K562 (cell line): Measurements from ENCODE around the gene TBR1. TPM values are rescaled to one million over a fixed set of nuclear protein-coding genes. Genes with fewer than 3 reads are reported as not detected.

ENCODE experiments used
- ATF4 ChIP-seq: fragments of 450-650 bp; formaldehyde crosslinking; IDR thresholded peaks from 2 replicates; pipeline ENCODE4 v1.4.0; 2022; ENCODE audit warnings: mild to moderate bottlenecking, moderate library complexity
- ATF7 ChIP-seq: fragments of 450-650 bp; IDR thresholded peaks from 2 replicates; pipeline ENCODE4 v1.7.1; 2014; ENCODE audit warnings: mild to moderate bottlenecking, moderate library complexity
- CBX2 ChIP-seq: fragments of 200-600 bp; sonication (generic); IDR thresholded peaks from one replicate; pipeline ENCODE4 v1.6.1; 2012; ENCODE audit warnings: mild to moderate bottlenecking, low read length, inconsistent platforms; ENCODE audit not compliant: insufficient read depth, poor library complexity, severe bottlenecking
- CEBPG ChIP-seq, 3 experiments: fragments of 200-800 bp in 1 of 3; sonication (Bioruptor generic) in 1 of 3; sonication (generic) in 1 of 3; formaldehyde crosslinking in 1 of 3; IDR thresholded peaks in 2 of 3; conservative IDR thresholded peaks in 1 of 3; 2 replicates each; pipeline versions ENCODE4 v1.6.1 to v1.8.0; 2016 to 2022; ENCODE audit warnings: missing compliant biosample characterization in 2 of 3, missing genetic modification characterization in 2 of 3, mild to moderate bottlenecking in 1 of 3, missing genetic modification reagents in 1 of 3
- CHD2 ChIP-seq: IDR thresholded peaks from 2 replicates; pipeline ENCODE4 v1.6.1; 2011; ENCODE audit warnings: low read depth, low read length
- EP300 ChIP-seq: IDR thresholded peaks from 2 replicates; pipeline ENCODE4 v1.6.1; 2012; ENCODE audit warnings: low read length, improper control_type of control experiment
- ESRRB ChIP-seq: fragments of 250-450 bp; sonication (Bioruptor Pico); IDR thresholded peaks from 2 replicates; pipeline ENCODE4 v1.5.0; 2020; ENCODE audit warnings: mild to moderate bottlenecking, moderate library complexity, borderline replicate concordance
- HDGF ChIP-seq: fragments of 450-650 bp; IDR thresholded peaks from 2 replicates; pipeline ENCODE4 v1.6.1; 2016
- MTA2 ChIP-seq: fragments of 450-650 bp; IDR thresholded peaks from 2 replicates; pipeline ENCODE4 v1.6.1; 2016; ENCODE audit warnings: low read depth
- NCOA1 ChIP-seq: fragments of 450-650 bp; IDR thresholded peaks from 2 replicates; pipeline ENCODE4 v1.6.1; 2016; ENCODE audit warnings: low read depth
- PML ChIP-seq: IDR thresholded peaks from 2 replicates; pipeline ENCODE4 v1.6.1; 2012; ENCODE audit warnings: low read length, inconsistent platforms
- RFX7 ChIP-seq: fragments of 250-450 bp; sonication (Bioruptor Pico); IDR thresholded peaks from 2 replicates; pipeline ENCODE4 v1.5.1; 2021; ENCODE audit warnings: mild to moderate bottlenecking
- SMAD3 ChIP-seq: fragments of 450-650 bp; formaldehyde crosslinking; conservative IDR thresholded peaks from 2 replicates; pipeline ENCODE4 v1.4.0; 2020; ENCODE audit warnings: mild to moderate bottlenecking
- SRSF9 ChIP-seq: fragments of 200-400 bp; formaldehyde crosslinking; IDR thresholded peaks from 2 replicates; pipeline ENCODE4 v1.6.1; 2017; ENCODE audit warnings: low read depth, low read length, borderline replicate concordance
- TCF7 ChIP-seq: sonication (generic); IDR thresholded peaks from 2 replicates; pipeline ENCODE4 v1.6.1; 2016; ENCODE audit warnings: antibody characterized with exemption, borderline replicate concordance
- ZBTB1 ChIP-seq: sonication (generic); formaldehyde crosslinking; IDR thresholded peaks from 2 replicates; pipeline ENCODE4 v1.8.1; 2023; ENCODE audit warnings: missing genetic modification reagents, low read depth, mild to moderate bottlenecking, borderline replicate concordance
- ZEB2 ChIP-seq: fragments of 450-650 bp; IDR thresholded peaks from 2 replicates; pipeline ENCODE4 v1.6.1; 2016
- ZNF146 ChIP-seq: IDR thresholded peaks from one replicate; pipeline ENCODE4 v1.6.1; 2018; ENCODE audit warnings: missing compliant biosample characterization; ENCODE audit not compliant: unreplicated experiment
- ZNF444 ChIP-seq: fragments of 250-450 bp; sonication (Bioruptor Pico); IDR thresholded peaks from 2 replicates; pipeline ENCODE4 v1.4.0; 2020; ENCODE audit warnings: mild to moderate bottlenecking, moderate library complexity
- ZNF445 ChIP-seq: fragments of 250-450 bp; sonication (Bioruptor Pico); IDR thresholded peaks from 2 replicates; pipeline ENCODE4 v1.4.0; 2020; ENCODE audit warnings: low read depth, mild to moderate bottlenecking, moderate library complexity
- ZNF584 ChIP-seq: fragments of 200-800 bp; sonication (Bioruptor generic); IDR thresholded peaks from 2 replicates; pipeline ENCODE4 v1.6.1; 2016; ENCODE audit warnings: low read depth, mild to moderate bottlenecking, missing genetic modification characterization, missing compliant biosample characterization
- ZNF589 ChIP-seq: fragments of 200-800 bp; sonication (Bioruptor generic); IDR thresholded peaks from 2 replicates; pipeline ENCODE4 v1.6.1; 2016; ENCODE audit warnings: low read depth, missing genetic modification characterization, missing compliant biosample characterization
- ZNF778 ChIP-seq: fragments of 450-650 bp; formaldehyde crosslinking; IDR thresholded peaks from 2 replicates; pipeline ENCODE4 v1.4.0; 2020; ENCODE audit warnings: mild to moderate bottlenecking, moderate library complexity
- ZSCAN32 ChIP-seq: fragments of 450-650 bp; formaldehyde crosslinking; IDR thresholded peaks from 2 replicates; pipeline ENCODE4 v1.4.0; 2020; ENCODE audit warnings: mild to moderate bottlenecking, moderate library complexity
- polyA plus RNA-seq, 8 experiments: library from polyadenylated mRNA; depleted of rRNA in 4 of 8; stranded (reverse) in 5 of 8; unstranded in 3 of 8; fragments of >200 nt; fragmentation: Nextera tagmentation in 2 of 8; fragmentation: Illumina TruSeq in 1 of 8; extraction: Ambion mirVana in 2 of 8; extraction: Trizol in 1 of 8; gene quantifications; 2 replicates each; pipeline versions ENCODE4 v1.2.1 to v1.2.3, GENCODE V29; 2011 to 2014; ENCODE audit warnings: inconsistent platforms in 1 of 8, missing spikeins in 1 of 8
- total RNA-seq, 7 experiments: library from RNA; depleted of rRNA in 6 of 7; stranded (reverse); fragments of >200 nt in 6 of 7; fragmentation: Illumina TruSeq in 2 of 7; extraction: Trizol in 2 of 7; gene quantifications; 2 replicates each; pipeline versions ENCODE4 v1.2.1 to v1.2.3, GENCODE V29; 2011 to 2021; ENCODE audit warnings: low replicate concordance in 1 of 7
- TF ChIP-seq, protein P1 (sequence below): fragments of 450-650 bp; IDR thresholded peaks from 2 replicates; pipeline ENCODE4 v1.6.1; 2014; ENCODE audit warnings: low read depth, mild to moderate bottlenecking, moderate library complexity, borderline replicate concordance
- TF ChIP-seq, protein P2 (sequence below): fragments of 450-650 bp; formaldehyde crosslinking; IDR thresholded peaks from 2 replicates; pipeline ENCODE4 v1.4.0; 2022; ENCODE audit warnings: missing genetic modification characterization
- TF ChIP-seq, protein P3 (sequence below): fragments of 450-650 bp; IDR thresholded peaks from 2 replicates; pipeline ENCODE4 v1.6.1; 2016; ENCODE audit warnings: missing biosample characterization, missing genetic modification characterization

The TBR1 gene
- total and polyA plus RNA-seq, 9 of the 15 experiments (the other 6 are each of a cell fraction or from before 2014, with no cell fraction given) = 0.01 to 0.09 TPM; not detected in 7

DNA sequence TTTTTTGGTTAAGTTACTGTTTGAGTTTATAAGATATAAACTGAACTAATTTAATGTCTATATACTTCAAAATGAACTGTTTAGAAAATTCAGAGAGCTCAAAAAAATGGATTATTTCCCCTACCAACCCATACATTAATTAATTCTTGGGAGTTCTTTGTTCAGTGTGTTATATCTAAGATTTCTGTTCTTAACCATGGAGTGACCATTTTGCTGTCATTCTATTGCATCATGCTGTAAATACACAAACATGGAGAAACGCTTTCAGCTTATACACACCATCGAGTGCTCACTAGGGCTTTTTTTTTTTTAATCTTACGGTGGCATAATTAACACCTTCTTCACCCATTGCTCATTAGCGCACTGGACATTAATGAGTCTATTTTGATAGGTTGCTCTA is 33.4 kb upstream of the TBR1 start (continued):
- peak; percentile 89 for TF ChIP-seq ATF4
- no peak for TF ChIP-seq ZNF778 (CRISPR knock-in tag)
- TF ChIP-seq ZNF584 (CRISPR knock-in tag) = peak; percentile 77; the same call in 1 of the 2 replicates
- no peak for TF ChIP-seq ZNF146 (CRISPR knock-in tag)
- peak; percentile 68; the same call in 1 of the 2 replicates for TF ChIP-seq CEBPG (CRISPR knock-in tag; IDR thresholded peaks at IDR 0.05)
- TF ChIP-seq CEBPG (tag; conservative IDR thresholded peaks at IDR 0.05 in 1 of 2, IDR thresholded peaks at IDR 0.05 in 1 of 2) = peak; percentile 71 to 93; a peak in 3 of 4 replicates
- no peak for TF ChIP-seq ZEB2
- TF ChIP-seq, protein P1, sequence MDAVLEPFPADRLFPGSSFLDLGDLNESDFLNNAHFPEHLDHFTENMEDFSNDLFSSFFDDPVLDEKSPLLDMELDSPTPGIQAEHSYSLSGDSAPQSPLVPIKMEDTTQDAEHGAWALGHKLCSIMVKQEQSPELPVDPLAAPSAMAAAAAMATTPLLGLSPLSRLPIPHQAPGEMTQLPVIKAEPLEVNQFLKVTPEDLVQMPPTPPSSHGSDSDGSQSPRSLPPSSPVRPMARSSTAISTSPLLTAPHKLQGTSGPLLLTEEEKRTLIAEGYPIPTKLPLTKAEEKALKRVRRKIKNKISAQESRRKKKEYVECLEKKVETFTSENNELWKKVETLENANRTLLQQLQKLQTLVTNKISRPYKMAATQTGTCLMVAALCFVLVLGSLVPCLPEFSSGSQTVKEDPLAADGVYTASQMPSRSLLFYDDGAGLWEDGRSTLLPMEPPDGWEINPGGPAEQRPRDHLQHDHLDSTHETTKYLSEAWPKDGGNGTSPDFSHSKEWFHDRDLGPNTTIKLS = no peak
- TF ChIP-seq NCOA1 = no peak
- 0 out of 2 replicates have a peak, but pooled peaks have one; percentile 8 for TF ChIP-seq EP300
- TF ChIP-seq HDGF = no peak
- TF ChIP-seq CHD2 = no peak
- TF ChIP-seq ZNF445 (CRISPR knock-in tag) = no peak
- TF ChIP-seq CBX2 = no peak
- TF ChIP-seq ZBTB1 (CRISPR knock-in tag) = no peak
- peak; percentile 69; the same call in 1 of the 2 replicates for TF ChIP-seq ZNF589 (CRISPR knock-in tag)
- peak; percentile 65; the same call in 1 of the 2 replicates for TF ChIP-seq ZSCAN32
- TF ChIP-seq PML = no peak
- no peak for TF ChIP-seq MTA2
- no peak for TF ChIP-seq SRSF9
- TF ChIP-seq RFX7 (CRISPR knock-in tag) = no peak
- no peak for TF ChIP-seq ZNF444 (CRISPR knock-in tag)
- TF ChIP-seq, protein P2, sequence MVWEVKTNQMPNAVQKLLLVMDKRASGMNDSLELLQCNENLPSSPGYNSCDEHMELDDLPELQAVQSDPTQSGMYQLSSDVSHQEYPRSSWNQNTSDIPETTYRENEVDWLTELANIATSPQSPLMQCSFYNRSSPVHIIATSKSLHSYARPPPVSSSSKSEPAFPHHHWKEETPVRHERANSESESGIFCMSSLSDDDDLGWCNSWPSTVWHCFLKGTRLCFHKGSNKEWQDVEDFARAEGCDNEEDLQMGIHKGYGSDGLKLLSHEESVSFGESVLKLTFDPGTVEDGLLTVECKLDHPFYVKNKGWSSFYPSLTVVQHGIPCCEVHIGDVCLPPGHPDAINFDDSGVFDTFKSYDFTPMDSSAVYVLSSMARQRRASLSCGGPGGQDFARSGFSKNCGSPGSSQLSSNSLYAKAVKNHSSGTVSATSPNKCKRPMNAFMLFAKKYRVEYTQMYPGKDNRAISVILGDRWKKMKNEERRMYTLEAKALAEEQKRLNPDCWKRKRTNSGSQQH (CRISPR knock-in tag) = no peak
- TF ChIP-seq TCF7 = no peak
- no peak for TF ChIP-seq ESRRB (CRISPR knock-in tag)
- TF ChIP-seq ATF7 = no peak
- peak; percentile 84 for TF ChIP-seq SMAD3 (CRISPR knock-in tag)
- TF ChIP-seq, protein P3, sequence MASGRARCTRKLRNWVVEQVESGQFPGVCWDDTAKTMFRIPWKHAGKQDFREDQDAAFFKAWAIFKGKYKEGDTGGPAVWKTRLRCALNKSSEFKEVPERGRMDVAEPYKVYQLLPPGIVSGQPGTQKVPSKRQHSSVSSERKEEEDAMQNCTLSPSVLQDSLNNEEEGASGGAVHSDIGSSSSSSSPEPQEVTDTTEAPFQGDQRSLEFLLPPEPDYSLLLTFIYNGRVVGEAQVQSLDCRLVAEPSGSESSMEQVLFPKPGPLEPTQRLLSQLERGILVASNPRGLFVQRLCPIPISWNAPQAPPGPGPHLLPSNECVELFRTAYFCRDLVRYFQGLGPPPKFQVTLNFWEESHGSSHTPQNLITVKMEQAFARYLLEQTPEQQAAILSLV (tag) = peak; percentile 70
